ENCODE results near the gene AHCYL2. TPM values are rescaled to one million over a fixed set of nuclear protein-coding genes. Genes with fewer than 3 reads are reported as not detected.

AHCYL2 gene
- total RNA-seq, 1 experiment from 2014 or later: 17.0 TPM

DNA sequence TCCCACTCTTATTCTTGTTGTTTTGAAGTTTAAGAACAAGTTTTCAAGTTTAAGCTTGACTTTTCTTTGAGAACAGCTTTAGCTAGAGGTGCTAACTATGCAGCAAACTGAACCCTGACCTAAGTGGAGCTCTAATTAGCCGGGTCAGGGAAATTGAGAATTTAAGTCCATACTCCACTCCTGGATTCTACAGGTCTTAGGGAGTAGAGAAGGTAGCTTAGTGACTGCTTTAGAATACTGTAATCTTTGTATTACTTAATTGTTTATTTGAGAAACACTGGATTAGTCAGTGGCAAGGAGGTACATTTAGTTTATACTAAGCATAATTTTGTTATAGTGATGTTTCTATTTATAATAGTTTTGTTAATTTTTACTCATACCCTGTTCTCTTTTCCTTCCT is 134.8 kb downstream of the AHCYL2 start:
- RAD21 ChIA-PET (ENCODE audit: low non-redundant PET in 1 of 2, low total read pairs in 2 of 2, uncharacterized antibody in 2 of 2, unreplicated experiment in 2 of 2): no interaction called here
- Histone ChIP-seq H3K4me1 (ENCODE audit: control insufficient read depth in 1 of 2, insufficient read depth in 2 of 2, low read length in 2 of 2) (no peaks in the 10 kb centered on the region), H3K9me2 (ENCODE audit: insufficient read depth) (no peaks in the 10 kb centered on the region), H3K9me3 (ENCODE audit: control insufficient read depth in 1 of 2, insufficient read depth in 1 of 2, low read depth in 1 of 2, low read length in 2 of 2) (no peaks in the 10 kb centered on the region), H3K4me3 (replicated peaks in 1 of 2; ENCODE audit: low read depth in 1 of 2, low read length in 2 of 2) (no peak overlapping the region), H3K4me2 (ENCODE audit: low read length) (no peak overlapping the region), H3K9ac (ENCODE audit: low read length) (no peak overlapping the region), H3K27ac (ENCODE audit: low read depth, low read length) (no peak overlapping the region), H3K79me2 (ENCODE audit: insufficient read depth, low read length) (no peaks in the 10 kb centered on the region), H4K20me1 (ENCODE audit: insufficient read depth) (no peaks in the 10 kb centered on the region), H2AFZ (ENCODE audit: low read depth, low read length, poor library complexity, severe bottlenecking) (no peak overlapping the region), H3K27me3 (ENCODE audit: insufficient read depth, low read length) (no peaks in the 10 kb centered on the region), H3K36me3 (ENCODE audit: control insufficient read depth in 1 of 2, insufficient read depth in 2 of 2, low read length in 2 of 2) (no peaks in the 10 kb centered on the region)
- CTCF ChIA-PET: interaction anchor here (0.8 to 1.9 kb wide), 4 partner anchors 8 to 61 kb away, joined by 3 to 12 read pairs (median 4); no protein-coding TSS in a partner anchor
- TF ChIP-seq CEBPB (IDR thresholded peaks at IDR 0.05; ENCODE audit: low read depth) (no peak), EZH2 (IDR thresholded peaks at IDR 0.05) (no peak), EGR1 (IDR thresholded peaks at IDR 0.05; ENCODE audit: low read depth) (no peak), POLR2AphosphoS5 (IDR thresholded peaks at IDR 0.05; ENCODE audit: low read depth, low read length) (no peak), ZNF274 (IDR thresholded peaks at IDR 0.05; ENCODE audit: low read depth, low read length) (no peak), CBX3 (IDR thresholded peaks at IDR 0.05; ENCODE audit: low read depth) (no peak), EZH2phosphoT487 (IDR thresholded peaks at IDR 0.05; ENCODE audit: borderline replicate concordance) (no peak), TCF7L2 (IDR thresholded peaks at IDR 0.05; ENCODE audit: borderline replicate concordance, extremely low read depth, insufficient read depth, insufficient read length) (no peak), JUND (IDR thresholded peaks at IDR 0.05) (no peak)
- DNase-seq (ENCODE audit: low read depth, low spot score) (no peak), ATAC-seq (no peak)
- intact Hi-C loops (cut with micrococcal nuclease): no loop called here
- POLR2A ChIA-PET: no interaction called here
- BruUV-seq (replicated peaks): no TSS peak

DNA sequence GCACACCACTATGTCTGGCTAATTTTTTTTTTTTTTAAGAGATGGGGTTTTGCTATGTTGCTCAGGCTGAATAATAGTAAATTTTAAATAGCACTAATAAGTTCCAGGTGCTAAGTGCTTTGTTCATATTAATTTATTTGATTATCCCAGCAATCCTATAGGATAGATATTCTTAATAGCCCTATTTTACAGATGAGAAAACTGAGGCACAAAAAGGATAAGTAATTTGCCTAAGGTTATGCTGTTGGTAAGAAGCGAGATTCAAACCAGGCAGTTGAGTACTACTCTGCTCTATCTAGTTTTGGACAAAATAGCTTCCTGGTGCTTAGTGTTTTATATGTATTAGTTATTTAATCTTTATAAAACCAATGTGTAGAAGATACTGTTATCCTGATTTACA is 136.9 kb downstream of the AHCYL2 start:
- Histone ChIP-seq H3K9me2 (ENCODE audit: insufficient read depth) (no peaks in the 10 kb centered on the region), H3K4me2 (ENCODE audit: low read length) (no peak overlapping the region), H3K27ac (ENCODE audit: low read depth, low read length) (no peak overlapping the region), H3K79me2 (ENCODE audit: insufficient read depth, low read length) (no peaks in the 10 kb centered on the region), H3K9me3 (ENCODE audit: control insufficient read depth in 1 of 2, insufficient read depth in 1 of 2, low read depth in 1 of 2, low read length in 2 of 2) (no peaks in the 10 kb centered on the region), H3K27me3 (ENCODE audit: insufficient read depth, low read length) (no peaks in the 10 kb centered on the region), H2AFZ (ENCODE audit: low read depth, low read length, poor library complexity, severe bottlenecking) (no peak overlapping the region), H3K36me3 (ENCODE audit: control insufficient read depth in 1 of 2, insufficient read depth in 2 of 2, low read length in 2 of 2) (no peaks in the 10 kb centered on the region), H3K4me3 (replicated peaks in 1 of 2; ENCODE audit: low read depth in 1 of 2, low read length in 2 of 2) (no peak overlapping the region), H4K20me1 (ENCODE audit: insufficient read depth) (no peaks in the 10 kb centered on the region), H3K4me1 (ENCODE audit: control insufficient read depth in 1 of 2, insufficient read depth in 2 of 2, low read length in 2 of 2) (no peaks in the 10 kb centered on the region), H3K9ac (ENCODE audit: low read length) (no peak overlapping the region)
- DNase-seq (ENCODE audit: low read depth, low spot score): no peak
- no TSS peak for BruUV-seq (replicated peaks)
- ATAC-seq: no peak
- ChIA-PET POLR2A (no interaction called here), RAD21 (ENCODE audit: low non-redundant PET in 1 of 2, low total read pairs in 2 of 2, uncharacterized antibody in 2 of 2, unreplicated experiment in 2 of 2) (no interaction called here), CTCF (no interaction called here)
- intact Hi-C loops (cut with micrococcal nuclease): no loop called here
- TF ChIP-seq RAD21 (IDR thresholded peaks at IDR 0.05; ENCODE audit: low read depth) (no peak), FOSL1 (IDR thresholded peaks at IDR 0.05; ENCODE audit: low read depth) (no peak), CEBPB (IDR thresholded peaks at IDR 0.05; ENCODE audit: low read depth) (no peak), EGR1 (IDR thresholded peaks at IDR 0.05; ENCODE audit: low read depth) (no peak), SP1 (IDR thresholded peaks at IDR 0.05; ENCODE audit: low read depth) (no peak), POLR2A (IDR thresholded peaks at IDR 0.05; ENCODE audit: borderline replicate concordance, extremely low read depth, insufficient read depth, insufficient read length) (no peak), YY1 (IDR thresholded peaks at IDR 0.05; ENCODE audit: extremely low read depth, insufficient replicate concordance, low read depth, low read length) (no peak), SIN3A (IDR thresholded peaks at IDR 0.05; ENCODE audit: low read depth) (no peak), POLR2AphosphoS5 (IDR thresholded peaks at IDR 0.05; ENCODE audit: low read depth, low read length) (no peak), SRF (IDR thresholded peaks at IDR 0.05; ENCODE audit: low read depth) (no peak)
- TF ChIP-seq, protein P1, sequence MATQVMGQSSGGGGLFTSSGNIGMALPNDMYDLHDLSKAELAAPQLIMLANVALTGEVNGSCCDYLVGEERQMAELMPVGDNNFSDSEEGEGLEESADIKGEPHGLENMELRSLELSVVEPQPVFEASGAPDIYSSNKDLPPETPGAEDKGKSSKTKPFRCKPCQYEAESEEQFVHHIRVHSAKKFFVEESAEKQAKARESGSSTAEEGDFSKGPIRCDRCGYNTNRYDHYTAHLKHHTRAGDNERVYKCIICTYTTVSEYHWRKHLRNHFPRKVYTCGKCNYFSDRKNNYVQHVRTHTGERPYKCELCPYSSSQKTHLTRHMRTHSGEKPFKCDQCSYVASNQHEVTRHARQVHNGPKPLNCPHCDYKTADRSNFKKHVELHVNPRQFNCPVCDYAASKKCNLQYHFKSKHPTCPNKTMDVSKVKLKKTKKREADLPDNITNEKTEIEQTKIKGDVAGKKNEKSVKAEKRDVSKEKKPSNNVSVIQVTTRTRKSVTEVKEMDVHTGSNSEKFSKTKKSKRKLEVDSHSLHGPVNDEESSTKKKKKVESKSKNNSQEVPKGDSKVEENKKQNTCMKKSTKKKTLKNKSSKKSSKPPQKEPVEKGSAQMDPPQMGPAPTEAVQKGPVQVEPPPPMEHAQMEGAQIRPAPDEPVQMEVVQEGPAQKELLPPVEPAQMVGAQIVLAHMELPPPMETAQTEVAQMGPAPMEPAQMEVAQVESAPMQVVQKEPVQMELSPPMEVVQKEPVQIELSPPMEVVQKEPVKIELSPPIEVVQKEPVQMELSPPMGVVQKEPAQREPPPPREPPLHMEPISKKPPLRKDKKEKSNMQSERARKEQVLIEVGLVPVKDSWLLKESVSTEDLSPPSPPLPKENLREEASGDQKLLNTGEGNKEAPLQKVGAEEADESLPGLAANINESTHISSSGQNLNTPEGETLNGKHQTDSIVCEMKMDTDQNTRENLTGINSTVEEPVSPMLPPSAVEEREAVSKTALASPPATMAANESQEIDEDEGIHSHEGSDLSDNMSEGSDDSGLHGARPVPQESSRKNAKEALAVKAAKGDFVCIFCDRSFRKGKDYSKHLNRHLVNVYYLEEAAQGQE (IDR thresholded peaks at IDR 0.05; ENCODE audit: low read depth): no peak
- TF ChIP-seq, protein P2, sequence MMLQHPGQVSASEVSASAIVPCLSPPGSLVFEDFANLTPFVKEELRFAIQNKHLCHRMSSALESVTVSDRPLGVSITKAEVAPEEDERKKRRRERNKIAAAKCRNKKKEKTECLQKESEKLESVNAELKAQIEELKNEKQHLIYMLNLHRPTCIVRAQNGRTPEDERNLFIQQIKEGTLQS (IDR thresholded peaks at IDR 0.05): no peak
- TF ChIP-seq, protein P3, sequence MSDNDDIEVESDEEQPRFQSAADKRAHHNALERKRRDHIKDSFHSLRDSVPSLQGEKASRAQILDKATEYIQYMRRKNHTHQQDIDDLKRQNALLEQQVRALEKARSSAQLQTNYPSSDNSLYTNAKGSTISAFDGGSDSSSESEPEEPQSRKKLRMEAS (IDR thresholded peaks at IDR 0.05): no peak

All from HCT116 (cell line).